ENCODE results near the gene TUBD1.
A peak's percentile ranks its signal among the peaks of the same experiment; 100 is the strongest.

Gene TUBD1

GRCh38 chr17:59838052-59838916, 54.5 kb downstream of the TUBD1 start:
- DNase-seq (ENCODE audit: low read depth) = peak; percentile 35
- H3K4me3 ChIP-seq (ENCODE audit: control insufficient read depth, low read depth, low read length) = peak overlapping the region; percentile 97
- no peak for TF ChIP-seq CTCF (conservative IDR thresholded peaks at IDR 0.05; ENCODE audit: control insufficient read depth, insufficient read depth, low read depth, low read length)

- peak overlapping the region; percentile 97 for H3K4me3 ChIP-seq (ENCODE audit: control insufficient read depth, low read depth, low read length)
- TF ChIP-seq CTCF (conservative IDR thresholded peaks at IDR 0.05; ENCODE audit: control insufficient read depth, insufficient read depth, low read depth, low read length) = no peak
- DNase-seq (ENCODE audit: low read depth) = peak; percentile 100
Observed at GRCh38 chr17:59837308-59838051, 55.3 kb downstream of the TUBD1 start.

GRCh38 chr17:59832883-59833379, 59.8 kb downstream of the TUBD1 start:
- no peak for TF ChIP-seq CTCF (conservative IDR thresholded peaks at IDR 0.05; ENCODE audit: control insufficient read depth, insufficient read depth, low read depth, low read length)
- no peak overlapping the region for H3K4me3 ChIP-seq (ENCODE audit: control insufficient read depth, low read depth, low read length)
- no peak for DNase-seq (ENCODE audit: low read depth)

- H3K4me3 ChIP-seq (ENCODE audit: control insufficient read depth, low read depth, low read length) = no peak overlapping the region
- no peak for DNase-seq (ENCODE audit: low read depth)
- TF ChIP-seq CTCF (conservative IDR thresholded peaks at IDR 0.05; ENCODE audit: control insufficient read depth, insufficient read depth, low read depth, low read length) = no peak
Observed at GRCh38 chr17:59830846-59831486, 61.8 kb downstream of the TUBD1 start.

- TF ChIP-seq CTCF (conservative IDR thresholded peaks at IDR 0.05; ENCODE audit: control insufficient read depth, insufficient read depth, low read depth, low read length) = no peak
- peak; percentile 82 for DNase-seq (ENCODE audit: low read depth)
- peak overlapping the region; percentile 40 for H3K4me3 ChIP-seq (ENCODE audit: control insufficient read depth, low read depth, low read length)
Observed at GRCh38 chr17:59830007-59830630, 62.6 kb downstream of the TUBD1 start.
